ENCODE results near the gene RHBDL1.

GRCh38 chr16:634996-635395 lies 40.5 kb upstream of the RHBDL1 start:
- no peak for TF ChIP-seq CTCF (IDR thresholded peaks at IDR 0.05)
- no peak for TF ChIP-seq POLR2A (IDR thresholded peaks at IDR 0.05)

Data from esophagus squamous epithelium (tissue), 4 donors.